Activated CD8-positive, alpha-beta memory T cell treated with anti-CD3 and anti-CD28 coated beads for 36 hours (primary cell): ENCODE data around the gene OR52J3. TPM values are rescaled to one million over a fixed set of nuclear protein-coding genes. Genes with fewer than 3 reads are reported as not detected.
"Not testable (repeated sequence)": the region's sequence is repeated elsewhere in the genome, so short reads cannot be mapped to it uniquely, and the experiment has no call there.

ENCODE experiments used
- CTCF ChIA-PET: fragments of 350-600 bp; sonication (Branson Sonifier 250); formaldehyde crosslinking; loops from one replicate; lab custom pipeline; 2021; ENCODE audit warnings: antibody characterized with exemption; lab: Charles Lee
- POLR2A ChIA-PET: fragments of 350-600 bp; sonication (Branson Sonifier 250); formaldehyde crosslinking; loops from one replicate; lab custom pipeline; 2021; ENCODE audit warnings: antibody characterized with exemption; lab: Charles Lee
- total RNA-seq, 2 experiments: library from RNA; stranded (reverse); gene quantifications; one replicate each; pipeline ENCODE4 v1.2.3, GENCODE V29; 2021

Gene OR52J3
- not detected for total RNA-seq

- POLR2A ChIA-PET, result no interaction called here
These were observed at the start of gene OR52J3 for GRCh38 chr11:5046226-5046625. Gene OR52J3, plus strand, starts transcription at chr11:5046526. Its CDS starts 0 bp downstream, at chr11:5046526.

DNA sequence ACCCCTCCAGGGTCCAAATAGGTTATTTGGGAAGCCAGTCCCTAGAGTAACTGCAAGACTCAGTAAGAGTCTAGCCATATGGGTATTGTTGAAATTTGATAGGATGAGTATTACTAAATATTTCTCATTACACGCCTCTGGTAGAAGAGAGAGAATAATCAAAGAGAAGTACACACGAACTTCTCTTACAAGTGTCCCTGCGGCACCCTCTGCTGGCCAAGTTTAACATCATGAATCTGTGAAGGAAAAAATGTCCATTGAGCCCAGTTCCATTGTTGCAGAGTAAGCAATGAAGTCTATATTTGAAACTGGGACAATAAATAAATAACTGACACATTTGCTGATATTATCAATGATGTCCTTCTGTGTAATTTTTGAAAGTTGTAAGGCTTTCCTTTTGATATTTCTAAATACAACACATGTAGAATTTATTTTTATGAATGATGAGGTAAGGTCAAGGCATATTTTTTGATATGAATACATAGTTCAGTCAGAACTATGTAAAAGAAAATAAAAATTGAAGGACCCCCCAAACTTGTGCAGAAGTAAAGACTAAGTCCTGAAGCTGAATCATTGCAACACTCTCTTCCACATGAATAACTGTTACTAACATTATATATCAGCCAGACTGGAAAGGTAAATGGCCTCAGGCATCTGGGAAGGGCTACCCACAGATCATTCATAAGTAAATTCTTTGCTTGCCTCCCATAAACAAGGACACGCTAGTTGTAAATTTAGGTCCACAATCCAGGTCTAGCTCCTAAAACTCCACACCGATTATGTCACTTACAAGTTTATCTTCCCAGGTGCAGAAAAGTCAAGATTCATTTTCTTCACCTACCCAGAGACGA is 41.7 kb upstream of the OR52J3 start:
- ChIA-PET CTCF (interaction anchor here (1.3 kb wide), 1 partner anchor 368 kb away, joined by 5 read pairs; no protein-coding TSS in a partner anchor), POLR2A (no interaction called here)

More at GRCh38 chr11:5046226-5046625, at the start of gene OR52J3:
- CTCF ChIA-PET, result no interaction called here

GRCh38 chr11:5007561-5007960 is 38.8 kb upstream of the OR52J3 start:
- POLR2A ChIA-PET, result no interaction called here
- CTCF ChIA-PET, result no interaction called here

- CTCF ChIA-PET, result no interaction called here
These were observed 35.1 kb upstream of the OR52J3 start for GRCh38 chr11:5011254-5011653.

DNA sequence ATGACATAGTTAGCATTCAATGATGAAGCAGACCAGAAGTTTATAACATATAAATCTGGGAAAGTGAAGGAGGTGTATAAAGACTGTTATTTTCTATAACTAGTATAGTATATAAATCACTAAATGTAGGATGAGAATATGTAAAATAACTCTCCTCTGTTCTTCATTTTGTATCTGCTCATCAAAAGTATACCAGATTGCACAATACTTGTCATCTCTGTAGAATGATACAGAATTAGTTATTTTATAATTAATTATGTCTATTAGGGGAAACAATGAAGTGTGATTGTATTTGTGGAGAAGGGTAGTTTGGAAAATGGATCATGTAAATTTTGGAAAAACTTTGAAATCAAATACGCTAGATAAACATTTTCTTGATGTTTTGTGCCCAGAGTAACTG is 33.3 kb upstream of the OR52J3 start:
- POLR2A ChIA-PET, result no interaction called here
- CTCF ChIA-PET, result no interaction called here

More at GRCh38 chr11:5011254-5011653, 35.1 kb upstream of the OR52J3 start:
- POLR2A ChIA-PET, result no interaction called here

- POLR2A ChIA-PET, result no interaction called here
- CTCF ChIA-PET, result no interaction called here
These were observed 24.3 kb upstream of the OR52J3 start for GRCh38 chr11:5021996-5022395.

DNA sequence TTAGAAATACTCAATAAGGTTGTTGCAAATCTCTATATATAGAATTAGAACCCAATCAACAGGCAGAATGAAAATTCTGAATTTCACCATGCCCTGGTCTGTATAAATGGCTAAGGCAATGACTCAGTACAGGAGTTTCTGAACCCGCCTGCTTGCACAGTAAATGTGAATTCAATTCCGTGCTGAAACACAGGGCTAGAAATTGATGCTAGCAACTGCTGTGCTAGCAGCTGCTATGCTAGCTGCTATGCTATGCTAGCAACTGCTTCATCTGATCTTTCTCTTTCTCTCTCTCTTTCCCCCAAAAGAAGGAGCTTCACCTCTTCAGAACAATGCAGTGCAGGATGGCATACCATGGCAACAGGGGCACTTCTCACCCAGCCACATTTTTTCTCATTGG is 9.7 kb upstream of the OR52J3 start:
- ChIA-PET CTCF (no interaction called here), POLR2A (no interaction called here)

DNA sequence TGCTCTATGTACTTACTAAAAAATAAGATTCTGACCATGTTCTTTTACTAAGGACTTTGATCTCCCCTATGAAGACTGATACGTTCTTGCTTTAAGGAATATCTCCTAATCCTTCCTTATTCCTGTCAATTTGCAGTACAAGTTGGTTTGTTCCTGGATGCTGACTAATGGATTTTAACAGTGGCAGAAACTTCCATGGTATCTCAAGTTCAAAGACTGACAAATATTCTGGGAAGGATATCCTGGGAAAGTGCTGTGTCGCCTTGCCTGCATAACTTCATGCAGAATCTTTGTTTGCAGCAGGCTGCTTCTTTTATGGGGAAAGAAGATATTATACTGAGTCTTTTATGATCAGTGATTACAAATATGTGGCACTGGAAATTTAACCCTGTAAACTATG is 8.4 kb upstream of the OR52J3 start:
- ChIA-PET POLR2A (no interaction called here), CTCF (no interaction called here)

GRCh38 chr11:5038341-5038740 is 8.0 kb upstream of the OR52J3 start:
- CTCF ChIA-PET, result no interaction called here

DNA sequence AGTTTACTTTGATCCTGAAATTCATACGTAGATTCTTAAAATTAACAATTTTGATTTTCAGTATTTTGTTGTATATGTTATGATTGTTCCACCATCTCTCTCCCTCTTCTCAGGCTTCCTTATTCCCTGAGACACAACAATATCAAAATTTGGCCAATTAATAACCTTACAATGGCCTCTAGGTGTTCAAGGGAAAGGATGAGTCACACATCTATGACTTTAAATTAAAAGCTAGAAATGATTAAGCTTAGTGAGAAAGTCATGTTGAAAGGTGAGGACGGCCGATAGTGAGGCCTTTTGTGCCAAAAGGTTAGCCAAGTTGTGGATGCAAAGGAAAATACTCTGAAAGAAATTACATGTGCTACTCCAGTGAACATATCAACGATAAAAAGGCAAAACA is 5.5 kb upstream of the OR52J3 start:
- POLR2A ChIA-PET, result no interaction called here
- CTCF ChIA-PET, result no interaction called here

More at GRCh38 chr11:5038341-5038740, 8.0 kb upstream of the OR52J3 start:
- POLR2A ChIA-PET, result no interaction called here

DNA sequence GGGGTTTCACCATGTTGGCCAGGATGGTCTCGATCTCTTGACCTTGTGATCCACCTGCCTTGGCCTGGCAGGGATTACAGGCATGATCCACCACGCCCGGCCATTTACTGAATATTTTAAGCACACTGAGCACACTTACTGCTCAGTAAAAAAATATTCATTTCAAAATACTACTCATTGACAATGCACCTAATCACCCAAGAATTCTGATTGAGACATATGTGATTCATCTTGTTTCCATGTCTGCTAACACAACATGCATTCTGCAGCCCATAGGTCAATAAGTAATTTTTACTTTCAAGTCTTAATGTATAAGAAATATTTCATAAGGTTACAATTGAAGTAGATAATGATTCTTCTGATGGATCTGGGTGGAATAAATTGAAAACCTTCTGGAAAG is 4.2 kb upstream of the OR52J3 start:
- ChIA-PET CTCF (no interaction called here), POLR2A (no interaction called here)

GRCh38 chr11:5043380-5043779 is 2.9 kb upstream of the OR52J3 start:
- ChIA-PET POLR2A (no interaction called here), CTCF (no interaction called here)

- CTCF ChIA-PET, result no interaction called here
- POLR2A ChIA-PET, result no interaction called here
These were observed 516 bp downstream of the OR52J3 start for GRCh38 chr11:5046754-5047330.

DNA sequence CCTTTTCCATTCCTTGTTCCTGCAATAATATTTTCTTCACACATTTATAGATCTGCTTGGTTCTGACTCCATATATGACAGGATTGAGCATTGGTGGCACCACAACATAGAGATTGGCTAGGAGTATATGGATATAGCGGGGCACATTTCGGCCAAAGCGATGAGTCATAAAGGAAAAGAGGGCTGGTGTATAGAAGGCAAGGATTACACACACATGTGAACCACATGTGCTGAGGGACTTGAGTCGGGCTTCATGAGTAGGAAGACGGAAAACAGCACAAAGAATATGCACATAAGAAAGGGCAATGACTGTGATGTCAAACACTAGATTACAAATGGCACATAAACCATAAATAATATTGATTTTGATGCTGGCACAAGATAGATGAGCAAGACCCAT is 12.4 kb downstream of the OR52J3 start:
- POLR2A ChIA-PET, result not testable (repeated sequence)

GRCh38 chr11:5059391-5059790 is 13.1 kb downstream of the OR52J3 start, which contains the start of gene OR52E2:
Gene OR52E2, minus strand, starts transcription at chr11:5059627. Its CDS starts 0 bp downstream, at chr11:5059627.
- ChIA-PET POLR2A (no interaction called here), CTCF (no interaction called here)

More for the DNA sequence above, 12.4 kb downstream of the OR52J3 start:
- CTCF ChIA-PET, result not testable (repeated sequence)

DNA sequence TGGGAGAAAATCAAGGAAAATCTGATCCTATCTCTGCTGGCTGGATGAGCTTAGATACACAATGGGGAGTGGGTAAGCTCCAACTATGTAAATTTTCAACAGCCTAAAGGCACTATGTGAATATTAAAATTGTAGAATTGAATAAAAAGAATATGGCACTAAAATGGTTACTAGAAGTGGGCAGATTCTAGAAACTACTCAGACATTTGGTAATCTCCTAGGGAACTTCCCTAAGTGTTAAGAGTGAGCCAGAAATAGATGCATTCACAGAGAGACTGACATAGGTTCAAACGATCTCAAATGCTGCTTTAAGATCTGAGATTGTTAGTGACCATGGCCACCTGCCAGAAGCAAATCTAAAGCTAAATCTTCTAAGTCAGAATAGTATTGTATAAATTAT is 18.7 kb downstream of the OR52J3 start:
- POLR2A ChIA-PET, result no interaction called here
- CTCF ChIA-PET, result no interaction called here

DNA sequence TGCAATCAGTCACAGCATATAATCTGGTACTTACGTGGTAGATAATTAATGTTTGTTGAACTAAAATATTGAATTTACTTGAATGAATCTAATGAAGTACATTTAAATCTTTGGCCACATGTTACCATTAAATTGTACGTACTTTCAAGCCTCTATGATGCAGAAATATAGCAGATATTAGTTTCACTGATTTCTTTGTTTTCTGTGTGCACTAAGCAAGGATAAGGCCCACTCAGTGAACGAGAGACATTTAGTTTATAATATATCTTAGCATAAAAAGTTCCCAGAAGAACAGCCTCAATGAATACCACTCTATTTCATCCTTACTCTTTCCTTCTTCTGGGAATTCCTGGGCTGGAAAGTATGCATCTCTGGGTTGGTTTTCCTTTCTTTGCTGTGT is 22.9 kb downstream of the OR52J3 start, which contains the start of gene OR52E1:
Gene OR52E1 (plus strand): TSS at position 301 of the 400 bp plus-strand sequence.
- ChIA-PET CTCF (no interaction called here), POLR2A (no interaction called here)

DNA sequence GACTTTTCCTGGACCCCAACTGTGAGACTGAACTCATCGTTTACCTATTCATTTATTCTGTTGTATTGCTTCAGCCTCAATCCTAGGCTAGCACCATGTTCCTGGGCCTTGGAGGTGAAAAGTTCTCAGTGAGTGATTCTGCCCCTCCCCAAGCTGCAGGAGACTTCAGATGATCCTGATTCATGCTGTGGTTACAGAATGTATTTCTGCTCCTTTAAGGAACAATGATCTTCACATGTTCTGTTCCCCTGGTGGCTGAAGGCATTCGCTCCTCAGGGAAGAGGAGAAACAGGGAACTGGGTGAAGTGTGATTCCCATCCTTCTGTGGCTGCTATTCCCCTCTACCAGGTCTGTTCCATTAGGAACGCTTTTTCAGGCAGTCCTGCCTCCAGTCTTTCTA is 25.5 kb downstream of the OR52J3 start:
- ChIA-PET CTCF (no interaction called here), POLR2A (no interaction called here)

DNA sequence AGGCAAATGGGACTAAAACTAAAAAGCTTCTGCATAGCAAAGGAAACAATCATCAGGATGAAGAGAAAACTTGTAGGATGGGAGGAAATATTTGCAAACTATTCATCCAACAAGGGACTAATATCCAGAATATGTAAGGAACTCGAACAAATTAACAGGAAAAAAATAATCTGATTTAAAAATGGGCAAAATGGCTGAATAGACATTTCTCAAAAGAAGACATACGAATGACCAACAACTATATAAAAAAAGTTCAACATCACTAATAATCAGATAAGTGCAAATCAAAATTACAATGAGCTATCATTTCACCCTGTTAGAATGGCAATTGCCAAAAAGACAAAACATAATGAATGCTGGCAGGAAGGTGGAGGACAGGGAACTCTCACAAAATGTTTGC is 35.1 kb downstream of the OR52J3 start:
- POLR2A ChIA-PET, result no interaction called here
- CTCF ChIA-PET, result no interaction called here

DNA sequence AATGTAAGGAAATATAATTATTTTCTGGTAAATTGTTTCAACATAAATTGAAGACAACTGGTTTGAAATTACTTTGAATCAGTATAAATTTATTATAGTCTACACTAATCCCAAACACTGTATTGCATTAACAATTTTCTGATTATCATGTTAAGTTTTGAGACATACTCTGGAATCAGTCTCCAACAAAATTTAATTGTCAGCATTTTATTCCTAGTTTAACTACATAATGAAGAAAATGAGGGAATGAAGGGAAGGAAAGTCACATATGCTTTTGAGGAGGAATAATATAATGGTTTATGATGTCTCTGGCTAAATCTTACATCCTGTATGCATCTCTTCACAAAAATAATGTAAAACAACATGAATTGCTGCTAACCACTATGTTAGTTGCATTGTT is 37.3 kb downstream of the OR52J3 start:
- CTCF ChIA-PET, result no interaction called here
- POLR2A ChIA-PET, result no interaction called here

- POLR2A ChIA-PET, result no interaction called here
These were observed 42.2 kb downstream of the OR52J3 start for GRCh38 chr11:5088556-5088955.

More at GRCh38 chr11:5088556-5088955, 42.2 kb downstream of the OR52J3 start:
- CTCF ChIA-PET, result no interaction called here
